DOHH2 (cell line): Measurements from ENCODE around the gene SMDT1.

Experiments
- CTCF ChIP-seq: fragments of 200-600 bp; sonication (generic); IDR thresholded peaks from one replicate; pipeline ENCODE4 v1.5.1; 2014; ENCODE audit warnings: antibody characterized with exemption, mild to moderate bottlenecking, low read depth, low read length; ENCODE audit not compliant: poor library complexity, severe bottlenecking
- EZH2phosphoT487 ChIP-seq: fragments of 200-600 bp; sonication (generic); IDR thresholded peaks from 2 replicates; pipeline ENCODE4 v1.6.1; 2017; ENCODE audit warnings: borderline replicate concordance, mild to moderate bottlenecking, antibody characterized with exemption, low read length, moderate library complexity, mixed read lengths

DNA sequence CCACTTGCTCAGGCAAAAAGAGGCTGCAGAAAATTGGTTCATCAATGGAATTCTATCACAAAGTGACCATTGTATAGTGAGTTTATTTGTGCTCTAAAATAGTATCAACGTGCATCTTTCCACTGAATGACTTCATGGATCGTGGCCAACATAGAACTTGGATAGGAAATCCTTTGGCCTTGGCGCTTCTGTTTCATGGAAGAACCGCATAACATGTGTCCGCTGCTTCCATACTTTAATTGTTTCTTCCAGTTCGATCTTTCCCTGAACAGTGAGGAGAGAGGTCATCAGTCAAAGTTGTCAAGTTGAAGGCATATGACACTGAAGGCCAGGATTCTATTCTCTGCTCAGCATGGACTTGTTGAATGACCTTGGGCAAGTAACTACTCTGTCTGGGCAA lies 6.6 kb downstream of the SMDT1 start:
- no peak for TF ChIP-seq CTCF
- no peak for TF ChIP-seq EZH2phosphoT487
